ENCODE results near the gene PITHD1.

- TF ChIP-seq CTCF (IDR thresholded peaks at IDR 0.05) (peak in 3 of 5 experiments; percentile 22 to 52 (median 27)), POLR2A (IDR thresholded peaks at IDR 0.05) (no peak), EP300 (IDR thresholded peaks at IDR 0.05) (no peak)
Measured at GRCh38 chr1:23751050-23751814, 27.0 kb upstream of the PITHD1 start.

All from tibial nerve (tissue), 4 donors.